ENCODE results near the gene NINJ1.

DNA sequence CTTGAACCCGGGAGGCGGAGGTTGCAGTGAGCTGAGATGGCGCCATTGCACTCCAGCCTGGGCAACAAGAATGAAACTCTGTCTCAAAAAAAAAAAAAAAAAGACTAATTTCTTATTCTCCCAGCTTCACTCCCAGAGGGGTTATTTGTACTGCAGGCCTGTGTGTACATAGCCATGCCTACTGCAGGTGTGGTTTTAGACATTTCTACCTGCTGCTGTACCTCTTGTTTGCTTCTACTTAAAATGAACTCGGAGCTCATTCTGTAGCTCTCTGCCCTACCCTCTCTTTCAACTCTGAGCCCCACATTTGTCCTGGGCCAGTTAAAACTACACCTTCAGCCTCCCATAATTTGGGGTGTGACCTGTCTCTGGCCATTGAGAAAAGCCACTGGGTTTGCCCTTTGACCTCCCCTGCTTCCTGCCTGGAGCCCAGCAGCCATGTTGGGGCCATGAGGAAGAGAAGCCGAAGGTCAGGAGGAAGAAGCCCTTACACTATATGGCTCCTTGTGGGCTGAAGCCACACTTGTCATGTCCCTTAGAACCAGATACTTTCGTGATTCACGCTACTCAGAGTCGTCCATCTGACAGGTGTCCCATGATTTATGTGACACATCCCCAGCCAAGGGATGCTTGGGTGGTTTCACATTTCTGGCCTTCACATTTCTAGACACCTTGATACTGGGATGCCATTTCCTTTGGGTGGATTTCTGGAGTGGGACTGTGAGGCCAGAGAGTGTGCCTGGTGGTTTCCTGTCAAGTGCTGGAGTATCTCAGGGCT lies 47.4 kb downstream of the NINJ1 start:
- TF ChIP-seq, protein P1, sequence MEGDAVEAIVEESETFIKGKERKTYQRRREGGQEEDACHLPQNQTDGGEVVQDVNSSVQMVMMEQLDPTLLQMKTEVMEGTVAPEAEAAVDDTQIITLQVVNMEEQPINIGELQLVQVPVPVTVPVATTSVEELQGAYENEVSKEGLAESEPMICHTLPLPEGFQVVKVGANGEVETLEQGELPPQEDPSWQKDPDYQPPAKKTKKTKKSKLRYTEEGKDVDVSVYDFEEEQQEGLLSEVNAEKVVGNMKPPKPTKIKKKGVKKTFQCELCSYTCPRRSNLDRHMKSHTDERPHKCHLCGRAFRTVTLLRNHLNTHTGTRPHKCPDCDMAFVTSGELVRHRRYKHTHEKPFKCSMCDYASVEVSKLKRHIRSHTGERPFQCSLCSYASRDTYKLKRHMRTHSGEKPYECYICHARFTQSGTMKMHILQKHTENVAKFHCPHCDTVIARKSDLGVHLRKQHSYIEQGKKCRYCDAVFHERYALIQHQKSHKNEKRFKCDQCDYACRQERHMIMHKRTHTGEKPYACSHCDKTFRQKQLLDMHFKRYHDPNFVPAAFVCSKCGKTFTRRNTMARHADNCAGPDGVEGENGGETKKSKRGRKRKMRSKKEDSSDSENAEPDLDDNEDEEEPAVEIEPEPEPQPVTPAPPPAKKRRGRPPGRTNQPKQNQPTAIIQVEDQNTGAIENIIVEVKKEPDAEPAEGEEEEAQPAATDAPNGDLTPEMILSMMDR (IDR thresholded peaks at IDR 0.05), result no peak
- TF ChIP-seq POLR2A (IDR thresholded peaks at IDR 0.05), result no peak
